Neuronal stem cell (in vitro differentiated cells): Measurements from ENCODE around the gene UNC5C.

Source experiments
- DNase-seq: peaks from one replicate; pipeline ENCODE4 v3.0.0-alpha.2; 2013; ENCODE audit warnings: low spot score
- H2AFZ ChIP-seq: one replicate; pipeline ENCODE4 v1.6.1; 2013; ENCODE audit warnings: mild to moderate bottlenecking, low read length, inconsistent platforms
- H2AK5ac ChIP-seq: 2 replicates; pipeline ENCODE4 v1.6.1; 2013; ENCODE audit warnings: low read depth, mild to moderate bottlenecking, inconsistent platforms, low read length, moderate library complexity, mixed read lengths
- H2BK120ac ChIP-seq: 2 replicates; pipeline ENCODE4 v1.6.1; 2013; ENCODE audit warnings: low read depth, mild to moderate bottlenecking, inconsistent platforms, low read length, moderate library complexity, mixed read lengths
- H2BK12ac ChIP-seq: one replicate; pipeline ENCODE4 v1.6.1; 2013; ENCODE audit warnings: low read length, inconsistent platforms
- H2BK15ac ChIP-seq: 2 replicates; pipeline ENCODE4 v1.6.1; 2013; ENCODE audit warnings: mild to moderate bottlenecking, low read length, inconsistent platforms, mixed read lengths
- H2BK5ac ChIP-seq: one replicate; pipeline ENCODE4 v1.6.1; 2013; ENCODE audit warnings: inconsistent platforms, mild to moderate bottlenecking, low read length, moderate library complexity
- H3K14ac ChIP-seq: one replicate; pipeline ENCODE4 v1.6.1; 2013; ENCODE audit warnings: low read length, inconsistent platforms
- H3K18ac ChIP-seq: 2 replicates; pipeline ENCODE4 v1.6.1; 2013; ENCODE audit warnings: low read length, inconsistent platforms
- H3K23ac ChIP-seq: 2 replicates; pipeline ENCODE4 v1.6.1; 2013; ENCODE audit warnings: low read depth, mild to moderate bottlenecking, mixed read lengths, low read length, inconsistent platforms; ENCODE audit not compliant: poor library complexity
- H3K27ac ChIP-seq: replicated peaks from 3 replicates; pipeline ENCODE4 v1.5.1; 2013; ENCODE audit warnings: low read length, inconsistent platforms
- H3K27me3 ChIP-seq, 3 experiments: 2 replicates each; pipeline ENCODE4 v1.6.1; 2013; ENCODE audit warnings: low read length in 3 of 3, mild to moderate bottlenecking in 2 of 3, inconsistent platforms in 1 of 3, low read depth in 1 of 3, mixed read lengths in 1 of 3, moderate library complexity in 1 of 3; ENCODE audit not compliant: control insufficient read depth in 3 of 3, insufficient read depth in 3 of 3
- H3K36me3 ChIP-seq, 2 donors: replicated peaks in 1 of 2; 2 replicates each; pipeline ENCODE4 v1.6.1; 2013; ENCODE audit warnings: low read length in 2 of 2; ENCODE audit not compliant: control insufficient read depth in 2 of 2, insufficient read depth in 2 of 2
- H3K4ac ChIP-seq: 2 replicates; pipeline ENCODE4 v1.6.1; 2013; ENCODE audit warnings: inconsistent platforms, mild to moderate bottlenecking, low read length, moderate library complexity
- H3K4me1 ChIP-seq, 2 donors: 1 replicate in 1 of 2; 2 replicates in 1 of 2; pipeline ENCODE4 v1.6.1; 2013; ENCODE audit warnings: low read length in 2 of 2, low read depth in 1 of 2; ENCODE audit not compliant: control insufficient read depth in 2 of 2, insufficient read depth in 1 of 2
- H3K4me2 ChIP-seq: one replicate; pipeline ENCODE4 v1.6.1; 2013; ENCODE audit warnings: mild to moderate bottlenecking, low read length, inconsistent platforms; ENCODE audit not compliant: insufficient read depth, poor library complexity, severe bottlenecking
- H3K4me3 ChIP-seq, 2 donors: 2 replicates each; pipeline ENCODE4 v1.5.1; 2013; ENCODE audit warnings: low read length in 2 of 2, mild to moderate bottlenecking in 2 of 2, inconsistent platforms in 1 of 2, moderate library complexity in 1 of 2
- H3K79me1 ChIP-seq: one replicate; pipeline ENCODE4 v1.6.1; 2013; ENCODE audit warnings: low read depth, mild to moderate bottlenecking, inconsistent platforms, low read length, moderate library complexity
- H3K9ac ChIP-seq: one replicate; pipeline ENCODE4 v1.6.1; 2013; ENCODE audit warnings: mild to moderate bottlenecking, low read depth, low read length, inconsistent platforms; ENCODE audit not compliant: poor library complexity
- H3K9me3 ChIP-seq, 2 donors: replicated peaks in 1 of 2; 2 replicates each; pipeline versions ENCODE3 to v1.6.1; 2013; ENCODE audit warnings: low read length in 2 of 2, mild to moderate bottlenecking in 2 of 2, inconsistent platforms in 1 of 2, low read depth in 1 of 2, mixed read lengths in 1 of 2, moderate library complexity in 1 of 2; ENCODE audit not compliant: control insufficient read depth in 2 of 2, insufficient read depth in 1 of 2
- H4K8ac ChIP-seq: one replicate; pipeline ENCODE4 v1.6.1; 2013; ENCODE audit warnings: low read depth, mild to moderate bottlenecking, inconsistent platforms, low read length, moderate library complexity
- H4K91ac ChIP-seq: one replicate; pipeline ENCODE4 v1.6.1; 2013; ENCODE audit warnings: low read length, low read depth, mild to moderate bottlenecking, inconsistent platforms; ENCODE audit not compliant: poor library complexity
- WGBS, 2 donors: extraction: QIAGEN DNeasy Blood & Tissue Kit; methylation state at CpG; one replicate each; pipeline ENCODE4 v1.1.7; 2013; ENCODE audit warnings: missing lambda C conversion rate in 2 of 2, mixed read lengths in 1 of 2; ENCODE audit not compliant: insufficient read length in 2 of 2, insufficient replicate concordance in 1 of 2; ENCODE audit errors: extremely low coverage in 2 of 2; 5-methylcytosine and 5-hydroxymethylcytosine counted together

UNC5C gene

GRCh38 chr4:95304898-95305297 is 243.9 kb downstream of the UNC5C start:
- WGBS, 2 donors = no CpG with 5 or more reads among the region's 1 CpG
- Histone ChIP-seq H2BK12ac (no peak overlapping the region), H3K27me3 (no peaks in the 10 kb centered on the region), H2BK15ac (no peak overlapping the region), H3K79me1 (no peaks in the 10 kb centered on the region), H4K8ac (no peak overlapping the region), H3K4ac (no peak overlapping the region), H4K91ac (no peak overlapping the region), H2BK120ac (no peak overlapping the region), H2AK5ac (no peak overlapping the region), H2BK5ac (no peak overlapping the region), H3K18ac (no peak overlapping the region), H3K4me1 (peaks cover 2 to 15% of the 10 kb centered on the region in 2 donors), H3K23ac (no peak overlapping the region), H2AFZ (no peak overlapping the region), H3K9ac (no peak overlapping the region), H3K9me3 (peaks cover 0 to 10% of the 10 kb centered on the region in 2 donors), H3K27ac (no peak overlapping the region), H3K4me3 (no peak overlapping the region), H3K4me2 (no peak overlapping the region), H3K14ac (no peak overlapping the region), H3K36me3 (no peaks in the 10 kb centered on the region)
- peak; percentile 30 for DNase-seq

GRCh38 chr4:95300304-95300703 is 248.5 kb downstream of the UNC5C start:
- H4K91ac ChIP-seq = no peak overlapping the region
- no peaks in the 10 kb centered on the region for H3K79me1 ChIP-seq
- H4K8ac ChIP-seq = no peak overlapping the region
- H3K4me2 ChIP-seq = no peak overlapping the region
- H2BK5ac ChIP-seq = no peak overlapping the region
- peaks cover 0 to 21% of the 10 kb centered on the region in 2 donors for H3K9me3 ChIP-seq
- H3K18ac ChIP-seq = no peak overlapping the region
- H2AFZ ChIP-seq = no peak overlapping the region
- no peak overlapping the region for H2BK15ac ChIP-seq
- H3K23ac ChIP-seq = no peak overlapping the region
- H3K14ac ChIP-seq = no peak overlapping the region
- peaks cover under 1 to 11% of the 10 kb centered on the region in 2 donors for H3K4me1 ChIP-seq
- no peak overlapping the region for H2BK120ac ChIP-seq
- WGBS, 2 donors = no CpG with 5 or more reads among the region's 1 CpG
- H3K36me3 ChIP-seq = peaks cover 0 to 7% of the 10 kb centered on the region in 2 donors
- no peak overlapping the region for H2AK5ac ChIP-seq
- H3K4ac ChIP-seq = no peak overlapping the region
- no peak overlapping the region for H3K4me3 ChIP-seq
- H3K9ac ChIP-seq = no peak overlapping the region
- no peak overlapping the region for H2BK12ac ChIP-seq
- no peak for DNase-seq
- H3K27me3 ChIP-seq = no peaks in the 10 kb centered on the region
- no peak overlapping the region for H3K27ac ChIP-seq

GRCh38 chr4:95296052-95296451 is 252.7 kb downstream of the UNC5C start:
- Histone ChIP-seq H3K4me2 (no peak overlapping the region), H3K4me3 (no peak overlapping the region), H3K27ac (no peak overlapping the region), H3K79me1 (no peaks in the 10 kb centered on the region), H4K8ac (no peak overlapping the region), H2BK5ac (no peak overlapping the region), H3K23ac (no peak overlapping the region), H3K4me1 (no peaks in the 10 kb centered on the region), H2BK12ac (no peak overlapping the region), H2BK120ac (no peak overlapping the region), H4K91ac (no peak overlapping the region), H3K9ac (no peak overlapping the region), H3K4ac (no peak overlapping the region), H2AFZ (no peak overlapping the region), H3K9me3 (peaks cover 0 to 21% of the 10 kb centered on the region in 2 donors), H2BK15ac (no peak overlapping the region), H3K14ac (no peak overlapping the region), H3K27me3 (no peaks in the 10 kb centered on the region), H3K36me3 (peaks cover 0 to 7% of the 10 kb centered on the region in 2 donors), H2AK5ac (no peak overlapping the region), H3K18ac (no peak overlapping the region)
- WGBS, 2 donors = no CpG with 5 or more reads among the region's 2 CpGs
- no peak for DNase-seq

GRCh38 chr4:95295157-95295556 is 253.6 kb downstream of the UNC5C start:
- no peak overlapping the region for H3K4me3 ChIP-seq
- H2AFZ ChIP-seq = no peak overlapping the region
- H4K8ac ChIP-seq = no peak overlapping the region
- no peak overlapping the region for H3K4ac ChIP-seq
- peaks cover 0 to 14% of the 10 kb centered on the region in 2 donors for H3K9me3 ChIP-seq
- no peak overlapping the region for H2BK12ac ChIP-seq
- no peak overlapping the region for H3K14ac ChIP-seq
- H3K9ac ChIP-seq = no peak overlapping the region
- no peak overlapping the region for H4K91ac ChIP-seq
- H3K27me3 ChIP-seq = no peaks in the 10 kb centered on the region
- WGBS, 2 donors = no CpG with 5 or more reads among the region's 1 CpG
- H3K79me1 ChIP-seq = no peaks in the 10 kb centered on the region
- DNase-seq = no peak
- H3K27ac ChIP-seq = no peak overlapping the region
- H3K23ac ChIP-seq = no peak overlapping the region
- H3K4me2 ChIP-seq = no peak overlapping the region
- no peak overlapping the region for H2BK120ac ChIP-seq
- H3K4me1 ChIP-seq = no peaks in the 10 kb centered on the region
- H2AK5ac ChIP-seq = no peak overlapping the region
- H2BK5ac ChIP-seq = no peak overlapping the region
- H3K36me3 ChIP-seq = peaks cover 0 to 7% of the 10 kb centered on the region in 2 donors
- H3K18ac ChIP-seq = no peak overlapping the region
- no peak overlapping the region for H2BK15ac ChIP-seq
